ENCODE data around the gene FAM110D.

Gene FAM110D

DNA sequence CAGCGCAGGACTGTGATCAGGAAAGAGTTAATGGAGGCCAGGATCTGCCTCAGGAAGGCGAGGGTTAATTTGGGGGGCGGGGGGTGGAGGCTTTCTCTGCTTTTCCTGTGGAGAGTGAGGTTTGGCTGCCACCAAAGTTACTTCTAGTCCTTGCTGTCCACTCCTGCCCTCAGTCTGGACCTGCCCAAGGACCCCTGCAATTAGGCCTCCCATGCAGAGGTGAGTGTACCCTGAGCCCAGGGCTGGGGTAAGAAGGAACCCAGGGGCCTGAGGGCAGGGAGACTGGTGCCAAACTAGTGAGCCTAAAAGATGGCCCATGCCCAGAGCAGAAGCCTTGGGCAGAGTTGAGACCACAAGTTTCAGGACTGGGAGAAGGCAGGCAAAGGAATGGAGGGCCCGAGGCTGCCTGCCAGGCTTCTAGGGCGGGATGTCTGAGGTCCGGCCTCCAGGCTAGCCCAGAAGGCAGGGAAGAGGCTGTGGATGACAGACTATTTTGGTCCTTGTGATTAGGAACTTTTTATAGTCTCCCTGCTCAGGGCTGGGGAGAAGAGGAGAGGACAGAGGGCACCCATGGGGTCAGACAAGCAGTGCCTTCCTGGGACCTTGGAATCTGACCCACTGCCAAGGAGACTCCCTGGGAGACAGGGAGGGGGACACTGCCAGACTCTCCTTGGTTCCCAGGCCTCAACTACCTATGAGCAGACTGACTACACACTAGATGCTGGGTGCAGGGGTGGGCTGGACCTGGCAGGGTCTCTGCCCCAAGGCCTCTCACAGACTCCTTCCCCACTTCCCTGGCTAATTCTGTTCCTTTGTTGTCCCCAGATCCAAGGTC, at the start of gene FAM110D:
Gene FAM110D, plus strand, starts transcription at position 172 of the 835 bp plus-strand sequence. CDS start 2,213 bp downstream, outside the sequence.
- DNase-seq (ENCODE audit: low read depth, low spot score): no peak

DNA sequence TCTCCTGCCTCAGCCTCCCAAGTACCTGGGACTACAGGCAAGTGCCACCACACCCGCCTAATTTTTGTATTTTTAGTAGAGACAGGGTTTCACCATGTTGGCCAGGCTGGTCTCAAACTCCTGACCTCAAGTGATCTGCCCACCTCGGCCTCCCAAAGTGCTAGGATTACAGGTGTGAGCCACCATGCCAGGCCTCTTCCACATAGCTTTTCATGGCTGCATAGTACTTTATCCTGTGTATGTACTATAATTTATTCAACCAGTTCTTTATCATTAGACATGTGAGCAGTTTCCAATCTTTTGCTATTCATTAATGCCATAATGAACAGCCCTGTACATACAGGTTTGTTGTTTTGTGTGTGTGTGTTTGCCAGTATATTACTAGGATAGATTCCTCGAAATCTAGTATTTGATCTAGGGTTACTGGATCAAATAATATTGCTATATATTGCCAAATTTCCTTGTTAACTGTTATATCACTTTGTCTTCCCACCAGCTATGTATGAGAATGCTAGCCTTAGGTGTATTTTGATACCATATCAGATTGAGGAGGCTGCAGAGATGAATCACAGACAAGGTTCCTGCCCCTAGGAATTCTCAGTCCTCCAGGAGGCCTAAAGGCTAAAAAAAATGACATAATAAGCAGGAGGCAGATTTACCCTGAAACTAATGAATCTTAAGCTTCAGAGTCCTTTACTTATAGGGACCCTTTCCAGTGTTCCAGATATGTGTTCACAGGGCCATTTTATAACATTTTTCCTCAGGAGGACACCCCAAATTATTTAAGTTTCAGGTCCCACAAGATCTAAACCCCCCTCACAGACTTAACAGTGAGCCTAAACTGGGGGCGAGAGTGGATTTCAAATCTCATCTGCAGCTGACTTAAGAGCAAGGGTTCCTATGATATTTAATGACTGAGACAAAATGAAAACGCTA, 49.4 kb upstream of the FAM110D start:
- DNase-seq (ENCODE audit: low read depth, low spot score): no peak

DNA sequence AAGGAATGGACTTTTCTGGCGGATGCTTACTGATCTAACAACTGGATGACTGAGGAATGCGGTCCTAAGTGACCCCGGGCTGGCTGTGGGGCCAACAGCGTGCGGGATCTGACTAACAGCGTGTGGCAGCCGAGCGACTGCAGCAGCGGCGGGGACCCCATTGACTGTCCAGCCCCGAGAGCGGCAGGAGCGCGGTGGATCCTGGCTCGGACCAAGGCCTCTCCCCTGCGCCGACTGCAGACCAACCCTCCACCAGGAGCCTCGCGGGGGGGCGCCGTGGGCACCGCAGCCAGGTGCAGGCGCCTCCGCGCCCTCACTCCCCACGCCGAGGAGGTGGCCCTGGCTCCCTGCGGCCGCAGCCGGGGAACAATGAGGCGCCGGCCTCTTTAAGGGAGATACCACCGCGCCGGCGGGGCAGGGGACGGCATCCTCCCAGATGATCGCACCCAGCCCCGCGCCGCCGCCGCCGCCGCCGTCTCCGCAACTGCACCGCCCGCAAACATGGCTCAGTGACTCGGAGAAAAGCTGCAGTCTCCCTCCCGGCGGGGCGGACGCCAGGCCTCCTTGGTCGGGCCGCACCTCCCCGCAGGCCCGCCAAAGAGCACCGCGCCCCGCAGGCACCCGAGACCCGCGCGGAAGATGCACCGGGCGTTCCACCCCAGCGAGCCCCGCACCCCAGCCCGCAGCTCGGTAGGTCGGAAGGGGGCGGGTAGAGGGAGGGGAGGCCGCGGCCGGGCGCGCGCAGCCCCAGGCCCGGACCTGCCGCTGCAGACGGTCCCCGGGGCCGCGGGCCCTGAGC, 47.9 kb upstream of the FAM110D start:
- no peak for DNase-seq (ENCODE audit: low read depth, low spot score)

DNA sequence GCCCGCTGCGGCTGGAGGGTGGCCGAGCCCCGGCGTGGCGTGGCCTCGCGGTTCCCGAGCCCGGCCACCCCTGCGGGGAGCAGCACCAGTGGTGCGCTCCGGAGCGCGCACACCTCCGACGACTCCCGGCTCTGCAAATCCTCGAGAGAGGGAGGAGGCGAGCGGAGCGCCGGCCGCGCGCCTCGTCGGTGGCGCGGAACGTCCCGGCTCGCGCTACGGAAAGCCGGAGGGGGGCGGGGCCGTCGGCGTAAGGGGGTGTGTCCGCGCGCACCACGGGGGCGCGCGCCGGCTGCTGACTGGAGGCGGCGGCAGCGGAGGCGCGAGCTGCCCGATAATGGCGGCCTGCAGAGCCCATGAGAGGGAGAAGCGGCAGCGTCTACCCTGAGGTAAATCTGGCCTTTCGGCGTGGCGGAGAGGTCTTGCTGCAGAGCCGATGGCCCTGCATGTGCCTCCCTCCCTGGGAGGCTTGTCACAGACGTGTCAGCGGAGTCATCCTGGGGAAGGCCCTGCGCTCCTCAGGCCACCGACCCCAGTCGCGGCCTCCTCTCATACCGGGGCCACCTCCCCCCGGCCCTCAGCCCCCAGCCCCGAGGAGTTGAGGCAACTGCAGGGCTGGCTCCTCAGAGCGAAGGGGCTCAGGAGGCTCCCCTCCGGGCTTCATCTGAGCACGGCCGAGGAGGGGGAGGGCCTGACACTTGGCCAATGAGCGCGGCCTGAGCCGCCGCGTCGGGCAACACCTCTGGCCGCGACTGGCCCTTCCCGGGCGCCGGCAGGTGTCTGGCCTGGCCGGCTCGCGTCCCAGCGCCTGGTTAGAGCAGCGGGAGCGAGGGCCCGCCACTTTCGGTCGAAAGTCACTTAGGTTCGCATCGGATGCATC, 47.1 kb upstream of the FAM110D start, which contains the start of gene PDIK1L:
Gene PDIK1L, plus strand, starts transcription at position 295 of the 877 bp plus-strand sequence. CDS start 2,485 bp downstream, outside the sequence.
- DNase-seq (ENCODE audit: low read depth, low spot score): peak; percentile 79

DNA sequence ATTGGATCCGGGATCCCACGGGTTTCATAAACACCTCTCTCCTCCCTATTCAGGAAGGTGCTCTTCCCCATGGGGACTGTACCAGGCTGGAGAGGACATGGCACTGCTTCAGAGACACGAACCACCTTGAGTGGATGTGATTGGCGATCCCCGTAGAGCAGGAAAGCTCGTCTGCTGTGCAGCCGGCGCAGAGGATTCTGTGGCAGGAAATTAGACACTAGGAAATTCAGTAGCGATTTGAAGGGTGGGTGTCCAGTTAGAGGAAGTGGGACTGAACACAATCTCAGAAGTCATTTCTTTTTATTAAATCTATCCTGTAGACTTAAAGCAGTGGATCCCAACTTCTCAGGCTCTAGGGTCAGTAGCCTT, 46.5 kb upstream of the FAM110D start:
- no peak for DNase-seq (ENCODE audit: low read depth, low spot score)

DNA sequence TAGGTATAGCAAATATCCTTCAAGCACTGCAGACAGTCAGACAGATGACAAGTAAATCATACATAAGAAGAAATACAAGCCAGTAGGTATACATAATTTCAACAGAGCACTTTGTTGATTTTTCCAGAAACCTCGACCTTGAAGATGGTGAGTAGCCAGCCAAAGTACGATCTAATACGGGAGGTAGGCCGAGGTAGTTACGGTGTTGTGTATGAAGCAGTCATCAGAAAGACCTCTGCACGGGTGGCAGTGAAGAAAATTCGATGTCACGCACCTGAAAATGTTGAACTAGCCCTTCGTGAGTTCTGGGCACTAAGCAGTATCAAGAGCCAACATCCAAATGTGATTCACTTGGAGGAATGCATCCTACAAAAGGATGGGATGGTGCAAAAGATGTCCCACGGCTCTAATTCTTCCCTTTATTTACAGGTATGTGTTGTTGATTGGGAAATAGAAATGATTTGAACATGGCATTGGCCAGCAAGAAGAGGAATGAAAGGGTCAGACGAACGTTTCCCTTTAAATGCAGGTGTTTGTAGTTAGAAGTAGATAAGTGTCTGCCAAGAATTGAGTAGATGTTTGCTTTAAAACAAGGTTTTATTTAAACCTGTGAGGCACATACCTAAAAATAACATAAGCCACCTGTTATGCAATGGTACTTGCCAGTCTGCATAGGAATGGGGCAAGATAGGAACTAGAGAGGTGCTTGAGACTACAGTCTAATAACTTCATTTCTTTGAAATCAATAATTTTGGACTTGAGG, 44.5 kb upstream of the FAM110D start:
- no peak for DNase-seq (ENCODE audit: low read depth, low spot score)

DNA sequence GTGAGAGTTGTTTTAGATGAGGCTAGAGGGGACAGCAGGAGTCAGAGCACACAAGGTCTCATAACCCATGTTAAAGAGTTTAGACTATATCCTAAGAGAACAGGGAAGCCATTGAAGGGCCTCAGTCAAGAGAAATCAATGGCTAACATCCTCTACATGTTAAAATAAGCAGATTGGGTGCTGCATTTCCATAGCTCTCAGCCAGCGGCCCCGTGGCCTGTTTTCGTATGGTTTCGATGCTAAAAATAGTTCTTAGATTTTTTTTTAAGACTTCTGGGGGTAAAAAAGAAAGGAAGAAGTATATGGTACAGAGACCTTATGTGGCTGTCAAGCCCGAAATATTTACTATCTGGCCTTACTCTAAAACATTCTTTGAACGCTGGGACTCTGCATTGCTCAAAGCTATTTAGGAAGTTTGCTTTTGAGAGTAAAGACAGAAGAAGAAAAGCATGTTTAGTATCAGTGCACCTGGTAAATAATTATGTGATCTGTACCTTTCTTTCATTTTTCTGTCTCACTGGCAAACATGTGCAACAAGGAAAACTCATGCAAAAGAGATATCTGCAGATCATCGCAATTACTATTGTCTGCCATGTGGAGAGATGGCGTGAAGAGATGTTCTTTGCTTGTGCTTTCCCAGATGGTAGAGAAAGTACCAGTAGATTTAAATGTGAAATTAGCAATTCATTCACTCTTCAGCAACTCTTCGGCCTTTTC, 38.8 kb upstream of the FAM110D start:
- DNase-seq (ENCODE audit: low read depth, low spot score): no peak

DNA sequence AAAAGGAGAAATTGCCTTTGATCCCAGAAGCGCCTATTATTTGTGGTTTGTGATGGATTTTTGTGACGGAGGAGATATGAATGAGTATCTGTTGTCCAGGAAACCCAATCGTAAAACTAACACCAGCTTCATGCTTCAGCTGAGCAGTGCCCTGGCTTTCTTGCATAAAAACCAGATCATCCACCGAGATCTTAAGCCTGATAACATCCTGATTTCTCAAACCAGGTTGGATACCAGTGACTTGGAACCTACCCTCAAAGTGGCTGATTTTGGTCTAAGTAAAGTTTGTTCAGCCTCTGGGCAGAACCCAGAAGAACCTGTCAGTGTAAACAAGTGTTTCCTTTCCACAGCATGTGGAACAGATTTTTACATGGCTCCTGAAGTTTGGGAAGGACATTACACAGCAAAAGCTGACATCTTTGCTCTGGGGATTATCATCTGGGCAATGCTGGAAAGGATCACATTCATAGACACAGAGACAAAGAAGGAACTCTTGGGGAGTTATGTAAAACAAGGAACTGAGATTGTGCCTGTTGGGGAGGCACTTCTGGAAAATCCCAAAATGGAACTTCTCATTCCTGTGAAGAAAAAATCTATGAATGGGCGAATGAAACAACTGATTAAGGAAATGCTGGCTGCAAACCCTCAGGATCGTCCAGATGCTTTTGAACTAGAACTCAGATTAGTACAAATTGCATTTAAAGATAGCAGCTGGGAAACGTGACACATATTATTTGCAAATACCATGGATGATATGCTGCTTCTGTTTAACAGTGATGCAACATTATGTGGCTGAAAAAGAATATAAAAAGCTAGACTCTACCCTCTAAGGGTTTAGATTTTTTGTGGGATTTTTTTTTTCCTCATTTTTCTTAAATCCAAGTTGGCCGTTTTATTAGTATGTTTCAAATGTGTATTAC, 36.8 kb upstream of the FAM110D start:
- no peak for DNase-seq (ENCODE audit: low read depth, low spot score)

DNA sequence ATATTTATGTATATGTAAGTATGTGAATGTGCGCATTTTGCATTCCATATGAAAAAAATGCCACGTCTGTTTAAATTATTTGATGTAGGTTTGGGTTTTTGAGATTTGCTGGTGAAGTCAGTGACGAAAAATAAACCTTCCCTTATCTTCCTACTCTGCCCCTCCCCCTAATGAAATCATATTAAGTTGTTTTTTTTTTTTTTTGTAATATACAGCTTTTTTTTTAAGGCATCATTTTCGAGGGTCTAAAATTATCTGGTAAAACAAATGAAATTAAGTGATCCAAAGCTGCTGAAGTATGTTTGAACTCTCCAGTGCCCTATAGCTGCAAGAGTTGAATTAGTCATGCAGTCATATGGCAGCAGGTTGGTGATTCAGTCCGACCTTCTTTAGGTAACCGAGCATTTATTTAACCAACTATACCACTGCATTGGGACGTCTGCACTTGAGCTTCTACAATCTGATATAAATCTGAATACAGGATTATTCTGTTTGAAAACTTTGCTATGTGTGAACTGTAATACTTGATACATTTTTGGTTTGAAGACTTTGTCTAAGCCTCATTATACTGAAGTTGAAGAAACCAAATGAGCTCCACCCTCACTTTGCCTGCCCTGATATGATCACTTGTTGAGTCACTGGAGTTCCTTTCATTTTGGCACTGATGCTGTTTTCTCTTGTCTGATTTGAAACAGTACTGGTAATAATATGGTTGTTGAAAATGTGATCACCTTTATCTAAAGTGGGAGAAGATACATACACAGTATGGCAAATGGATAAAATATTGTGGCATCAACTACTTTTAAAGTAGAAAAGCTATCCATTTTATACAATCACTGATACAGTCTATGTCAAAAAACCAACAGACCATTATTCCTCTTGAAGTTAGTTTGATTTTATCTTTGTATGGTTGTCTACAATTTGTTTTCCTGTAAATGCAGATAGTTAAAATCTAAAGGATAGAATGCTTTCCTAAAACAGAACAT, 35.6 kb upstream of the FAM110D start:
- no peak for DNase-seq (ENCODE audit: low read depth, low spot score)

DNA sequence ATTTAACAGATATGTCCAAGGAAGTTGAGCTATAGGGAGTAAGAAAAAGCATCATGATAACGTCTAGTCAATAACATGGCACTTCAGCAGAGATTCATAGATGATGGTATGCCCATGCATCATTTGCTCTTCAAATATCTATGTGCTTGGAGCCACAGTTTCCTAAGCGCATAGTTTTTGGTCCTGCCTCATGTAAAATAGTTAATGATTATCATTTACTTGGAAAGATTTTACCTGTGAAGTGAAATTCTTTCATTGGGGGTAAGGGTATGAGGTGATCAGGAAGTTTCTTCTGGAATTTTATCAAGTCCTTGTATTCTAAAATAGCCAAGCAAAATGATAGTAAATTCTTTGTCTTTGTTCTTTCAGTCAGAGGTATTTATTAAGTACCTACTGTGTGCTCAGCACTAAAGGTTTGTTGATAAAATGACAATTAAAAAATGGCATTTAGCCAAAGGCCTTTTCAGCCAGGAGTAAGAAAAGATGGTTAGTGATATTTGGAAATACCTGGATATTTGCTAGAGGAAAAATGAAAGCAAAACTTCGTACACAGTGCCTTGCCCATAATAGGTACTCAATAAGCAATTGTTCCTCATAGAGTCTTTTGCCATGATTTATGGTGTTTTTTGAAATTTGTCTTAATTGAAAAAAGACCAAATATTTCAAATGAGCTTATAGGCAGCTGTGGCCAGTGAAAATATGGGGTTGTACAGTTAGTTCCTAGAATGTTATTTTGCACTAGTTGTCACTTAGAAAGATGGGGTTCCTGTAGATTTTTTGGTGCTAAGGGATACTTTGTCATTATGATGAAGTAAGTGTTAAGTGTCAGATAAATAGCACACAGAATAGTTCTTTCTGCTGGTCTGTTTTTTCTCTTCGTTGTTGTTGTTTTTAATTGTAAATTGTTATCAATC, 34.2 kb upstream of the FAM110D start:
- DNase-seq (ENCODE audit: low read depth, low spot score): no peak

DNA sequence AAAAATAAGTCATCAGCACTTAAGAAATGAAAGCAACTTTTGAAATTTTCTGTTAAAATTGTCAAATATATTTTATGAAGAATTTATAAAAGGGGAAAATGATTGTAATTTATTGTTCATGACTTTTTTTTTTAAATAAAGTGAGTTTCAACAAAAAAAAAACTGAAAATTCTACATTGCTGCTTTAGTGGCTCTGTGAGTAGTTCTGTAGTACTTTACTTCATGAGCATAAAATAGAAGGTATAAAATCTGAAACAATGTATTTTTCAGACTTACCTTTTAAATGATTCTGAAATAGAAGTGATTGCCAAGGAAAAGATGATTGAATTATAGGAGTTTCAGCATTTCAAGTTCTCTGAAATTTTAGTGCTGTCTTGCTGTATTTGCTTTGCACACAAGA, 33.5 kb upstream of the FAM110D start:
- DNase-seq (ENCODE audit: low read depth, low spot score): no peak

DNA sequence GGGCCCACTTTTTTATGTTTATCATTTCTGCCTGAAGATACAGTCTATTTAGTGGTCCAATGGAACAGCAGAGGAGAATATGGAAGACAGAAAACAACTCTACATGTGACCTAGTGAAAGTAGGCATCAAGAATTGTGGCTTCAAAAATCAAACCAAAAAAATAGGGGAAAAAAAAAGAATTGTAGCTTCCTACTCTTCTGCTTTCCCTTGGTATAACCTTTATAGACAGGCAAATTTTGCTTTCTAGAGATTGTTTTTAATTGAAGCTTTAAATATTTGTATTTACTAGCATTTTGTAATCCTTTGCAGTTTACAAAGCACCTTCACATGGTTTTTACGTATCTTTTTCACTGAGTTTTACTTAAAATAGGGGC, 32.9 kb upstream of the FAM110D start:
- DNase-seq (ENCODE audit: low read depth, low spot score): no peak

DNA sequence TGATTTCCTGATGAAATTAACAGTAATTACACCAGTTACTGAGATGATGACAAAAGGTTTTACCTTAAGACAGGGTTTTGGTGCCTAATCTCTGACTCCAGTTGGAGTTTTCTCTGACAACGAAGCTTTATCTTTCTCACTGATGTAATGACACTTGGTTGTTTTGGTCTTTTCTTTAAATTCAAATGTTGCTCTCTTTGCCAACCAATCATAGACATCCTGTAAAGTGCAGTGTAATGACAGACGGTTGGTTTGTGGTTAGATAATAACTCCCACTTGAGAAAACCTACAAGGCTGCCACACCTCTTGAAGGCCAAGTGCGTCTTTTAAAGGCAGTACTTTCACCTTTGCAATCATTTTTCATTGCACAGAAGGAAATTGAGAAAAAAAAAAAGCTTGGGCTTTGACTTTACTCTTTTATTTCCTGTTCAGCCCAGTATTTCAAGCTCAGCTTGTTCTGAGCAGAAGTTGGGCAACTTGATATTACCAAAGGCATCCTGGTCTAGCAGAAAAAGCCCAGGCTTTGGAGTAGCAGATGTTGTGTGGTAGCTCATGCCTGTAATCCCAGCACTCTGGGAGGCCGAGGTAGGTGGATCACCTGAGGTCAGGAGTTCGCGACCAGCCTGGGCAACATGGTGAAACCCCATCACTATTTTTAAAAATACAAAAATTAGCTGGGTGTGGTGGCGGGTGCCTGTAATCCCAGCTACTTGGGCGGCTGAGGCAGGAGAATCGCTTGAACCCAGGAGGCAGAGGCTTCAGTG, 32.4 kb upstream of the FAM110D start:
- no peak for DNase-seq (ENCODE audit: low read depth, low spot score)

DNA sequence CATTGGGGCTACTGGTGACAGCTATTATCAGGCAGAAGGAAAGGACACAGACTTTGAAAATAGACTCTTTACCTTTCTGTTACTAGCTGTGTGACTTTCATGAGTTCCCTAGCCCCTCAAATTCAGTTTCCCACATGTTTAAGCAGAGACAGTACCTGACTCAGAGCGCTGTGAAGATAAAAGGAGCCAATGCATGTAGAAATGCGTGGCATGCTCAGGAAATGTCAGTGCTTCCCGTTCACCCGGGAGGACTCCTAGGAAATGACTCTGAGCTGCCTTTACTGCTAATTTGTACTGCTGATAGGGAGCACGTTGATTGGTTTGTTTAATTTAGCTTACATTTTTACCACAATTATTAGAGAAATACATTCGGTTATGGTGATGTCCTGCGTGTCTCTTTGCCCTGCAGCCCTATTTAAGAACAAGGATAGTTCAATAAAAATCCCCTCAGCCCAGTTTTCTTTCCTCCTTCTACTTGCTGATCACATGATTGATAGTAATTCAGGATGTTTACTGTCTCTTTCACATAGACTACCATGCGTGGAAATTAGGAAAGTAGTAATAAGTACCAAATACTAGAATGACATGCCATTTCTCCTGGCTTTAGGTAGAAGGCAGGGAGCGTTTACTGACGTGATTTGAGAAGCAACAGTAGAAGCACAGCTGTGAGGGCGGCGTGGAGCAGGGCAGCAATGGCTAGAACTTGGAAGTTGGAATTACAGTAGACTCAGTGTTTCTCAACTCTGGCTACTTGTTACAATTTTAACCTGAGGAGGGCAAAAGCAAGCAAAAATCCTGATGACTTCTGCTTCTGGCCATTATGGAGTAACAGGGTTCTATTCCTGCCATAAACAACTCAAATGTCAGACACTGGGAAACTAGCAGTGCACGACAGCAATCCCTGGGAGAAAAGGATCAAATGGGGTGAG, 31.4 kb upstream of the FAM110D start:
- DNase-seq (ENCODE audit: low read depth, low spot score): no peak
